HepG2 (cell line): ENCODE data around the gene ALLC. TPM values are rescaled to one million over a fixed set of nuclear protein-coding genes. Genes with fewer than 3 reads are reported as not detected.

Experiments
- ATAC-seq: fragments of 200-7000 bp; cut with Tn5 transposase; 3 replicates; pipeline ENCODE4 v1.9.1; 2020; ENCODE audit warnings: mild to moderate bottlenecking, moderate library complexity
- BruUV-seq: library from RNA; stranded (reverse); fragments of 400-500 nt; replicated peaks from 2 replicates; lab custom pipeline; 2021; lab: Mats Ljungman, UMichigan
- CTCF ChIA-PET: fragments of 300-600 bp; formaldehyde crosslinking; extraction: SDS; loops from one replicate; lab custom pipeline; 2021; ENCODE audit warnings: low total read pairs, inconsistent platforms, low intra/inter-chr PET ratio; lab: Yijun Ruan, JAX
- POLR2A ChIA-PET: fragments of 350-600 bp; sonication (Branson Sonifier 250); formaldehyde crosslinking; loops from one replicate; lab custom pipeline; 2020; ENCODE audit warnings: antibody characterized with exemption, inconsistent platforms; lab: Yijun Ruan, JAX
- DNase-seq: peaks from one replicate; pipeline ENCODE4 v3.0.0-alpha.2; 2015; ENCODE audit warnings: low spot score
- FAIRE-seq: peaks from 3 replicates; lab custom pipeline; 2011; peaks lifted over from hg19 to GRCh38; lab: Jason Lieb, UNC
- H2AFZ ChIP-seq: one replicate; pipeline ENCODE4 v1.6.1; 2011; ENCODE audit warnings: low read length, inconsistent platforms
- H3K27ac ChIP-seq: fragments of 300-600 bp; 3 replicates; pipeline ENCODE4 v1.8.0; 2011; ENCODE audit warnings: mixed run types, mild to moderate bottlenecking, mixed read lengths, low read length, inconsistent platforms; ENCODE audit not compliant: insufficient read depth; ENCODE audit errors: extremely low read length
- H3K27me3 ChIP-seq, 2 experiments: fragments of 200-600 bp in 1 of 2; 2 replicates in 1 of 2; 3 replicates in 1 of 2; pipeline versions ENCODE4 v1.6.0 to v1.8.0; 2011; ENCODE audit warnings: low read length in 2 of 2, mild to moderate bottlenecking in 2 of 2, moderate library complexity in 2 of 2, inconsistent platforms in 1 of 2; ENCODE audit not compliant: insufficient read depth in 2 of 2, control insufficient read depth in 1 of 2
- H3K36me3 ChIP-seq, 2 experiments: fragments of 200-600 bp in 1 of 2; replicated peaks in 1 of 2; 2 replicates in 1 of 2; 3 replicates in 1 of 2; pipeline versions ENCODE4 v1.5.1 to v1.8.0; 2011; ENCODE audit warnings: low read length in 2 of 2, inconsistent platforms in 1 of 2; ENCODE audit not compliant: insufficient read depth in 2 of 2, control insufficient read depth in 1 of 2
- H3K4me1 ChIP-seq: 2 replicates; pipeline ENCODE4 v1.5.1; 2012; ENCODE audit warnings: low read length, inconsistent platforms; ENCODE audit not compliant: insufficient read depth
- H3K4me2 ChIP-seq: 2 replicates; pipeline ENCODE4 v1.6.0; 2011; ENCODE audit warnings: low read depth, low read length, inconsistent platforms
- H3K4me3 ChIP-seq, 3 experiments: fragments of 200-600 bp in 1 of 3; sonication (generic), shearing (Covaris generic) in 1 of 3; replicated peaks in 1 of 3; 2 replicates each; pipeline ENCODE4 v1.5.1; 2011 to 2016; ENCODE audit warnings: low read length in 3 of 3, inconsistent platforms in 2 of 3, low read depth in 2 of 3, mild to moderate bottlenecking in 2 of 3, control low read depth in 1 of 3, mixed read lengths in 1 of 3; ENCODE audit not compliant: insufficient read depth in 1 of 3
- H3K79me2 ChIP-seq: one replicate; pipeline ENCODE4 v1.6.1; 2011; ENCODE audit warnings: low read length, inconsistent platforms; ENCODE audit not compliant: insufficient read depth
- H3K9ac ChIP-seq: 2 replicates; pipeline ENCODE4 v1.6.0; 2011; ENCODE audit warnings: mild to moderate bottlenecking, low read depth, low read length, inconsistent platforms; ENCODE audit not compliant: insufficient read depth
- H3K9me3 ChIP-seq: 2 replicates; pipeline ENCODE4 v1.5.1; 2012; ENCODE audit warnings: mild to moderate bottlenecking, low read length
- H4K20me1 ChIP-seq: 2 replicates; pipeline ENCODE4 v1.6.0; 2011; ENCODE audit warnings: inconsistent platforms, mild to moderate bottlenecking, low read length, moderate library complexity; ENCODE audit not compliant: insufficient read depth
- ARHGAP35 ChIP-seq: sonication (generic); formaldehyde crosslinking; IDR thresholded peaks from 2 replicates; pipeline ENCODE4 v1.9.0; 2022; ENCODE audit warnings: mild to moderate bottlenecking, inconsistent platforms, moderate library complexity, missing genetic modification reagents, borderline replicate concordance
- BRD4 ChIP-seq: sonication (generic); formaldehyde crosslinking; IDR thresholded peaks from 2 replicates; pipeline ENCODE4 v1.4.0; 2020; ENCODE audit warnings: missing genetic modification reagents
- HNF4G ChIP-seq, 2 experiments: sonication (generic) in 1 of 2; formaldehyde crosslinking in 1 of 2; IDR thresholded peaks; 2 replicates each; pipeline versions ENCODE4 v1.4.0 to v1.6.1; 2011 to 2020; ENCODE audit warnings: borderline replicate concordance in 2 of 2, low read depth in 2 of 2, mild to moderate bottlenecking in 2 of 2, low read length in 1 of 2, missing genetic modification reagents in 1 of 2, moderate library complexity in 1 of 2
- IKZF4 ChIP-seq: sonication (generic); formaldehyde crosslinking; IDR thresholded peaks from 2 replicates; pipeline ENCODE4 v1.5.1; 2020; ENCODE audit warnings: borderline replicate concordance, mild to moderate bottlenecking, low read depth, missing genetic modification reagents; ENCODE audit errors: not compliant biosample characterization
- KLF9 ChIP-seq: IDR thresholded peaks from 2 replicates; pipeline ENCODE4 v1.6.1; 2016; ENCODE audit warnings: low read depth
- MATR3 ChIP-seq: sonication (generic); formaldehyde crosslinking; IDR thresholded peaks from 2 replicates; pipeline ENCODE4 v1.4.0; 2020; ENCODE audit warnings: missing genetic modification reagents
- PPARG ChIP-seq: conservative IDR thresholded peaks from 2 replicates; pipeline ENCODE4 v1.6.1; 2016; ENCODE audit warnings: missing biosample characterization, missing genetic modification reagents
- RFX1 ChIP-seq: fragments of 450-650 bp; IDR thresholded peaks from 2 replicates; pipeline ENCODE4 v1.6.1; 2017
- SNAI1 ChIP-seq: sonication (generic); formaldehyde crosslinking; IDR thresholded peaks from 2 replicates; pipeline ENCODE4 v1.5.0; 2020; ENCODE audit warnings: mild to moderate bottlenecking, missing genetic modification reagents, borderline replicate concordance
- ZFP1 ChIP-seq: IDR thresholded peaks from 2 replicates; pipeline ENCODE4 v1.6.1; 2016
- ZNF354B ChIP-seq: sonication (generic); formaldehyde crosslinking; IDR thresholded peaks from 2 replicates; pipeline ENCODE4 v1.8.0; 2022; ENCODE audit warnings: mild to moderate bottlenecking, missing genetic modification reagents
- ZNF382 ChIP-seq: sonication (generic); formaldehyde crosslinking; IDR thresholded peaks from 2 replicates; pipeline ENCODE4 v1.5.0; 2020; ENCODE audit warnings: missing genetic modification reagents, mild to moderate bottlenecking, borderline replicate concordance
- ZNF546 ChIP-seq: sonication (generic); formaldehyde crosslinking; conservative IDR thresholded peaks from 2 replicates; pipeline ENCODE4 v1.8.1; 2023; ENCODE audit warnings: mild to moderate bottlenecking, missing genetic modification reagents
- ZNF549 ChIP-seq: sonication (generic); formaldehyde crosslinking; IDR thresholded peaks from 2 replicates; pipeline ENCODE4 v1.5.0; 2020; ENCODE audit warnings: missing genetic modification reagents
- ZNF567 ChIP-seq: sonication (generic); formaldehyde crosslinking; IDR thresholded peaks from 2 replicates; pipeline ENCODE4 v1.8.1; 2023; ENCODE audit warnings: mild to moderate bottlenecking, missing genetic modification reagents, borderline replicate concordance
- ZNF709 ChIP-seq: sonication (generic); formaldehyde crosslinking; IDR thresholded peaks from 2 replicates; pipeline ENCODE4 v1.5.0; 2020; ENCODE audit warnings: mild to moderate bottlenecking, missing genetic modification reagents
- ZNF747 ChIP-seq: sonication (generic); formaldehyde crosslinking; IDR thresholded peaks from 2 replicates; pipeline ENCODE4 v1.8.1; 2023; ENCODE audit warnings: missing genetic modification reagents, mild to moderate bottlenecking, borderline replicate concordance
- WGBS: methylation state at CpG from one replicate; pipeline ENCODE4 v1.1.6; 2017; ENCODE audit warnings: low lambda C conversion rate; 5-methylcytosine and 5-hydroxymethylcytosine counted together
- in situ Hi-C: cut with HindIII; loops from 2 replicates; pipeline ENCODE4 v1.10.0; 2017; ENCODE audit warnings: low pct_unique_long_range_greater_than_20kb; ENCODE audit not compliant: extremely low pct_ligation_motif_present
- intact Hi-C: fragments of 100-400 bp; cut with micrococcal nuclease; formaldehyde crosslinking; loops from one replicate; pipeline ENCODE4 v1.10.0; 2022; ENCODE audit not compliant: unreplicated experiment
- polyA plus RNA-seq, 8 experiments: library from polyadenylated mRNA; depleted of rRNA in 3 of 8; stranded (reverse) in 7 of 8; unstranded in 1 of 8; fragments of >200 nt; fragmentation: Illumina TruSeq in 4 of 8; extraction: Trizol in 4 of 8; gene quantifications; 2 replicates each; pipeline versions ENCODE4 v1.2.1 to v1.2.3, GENCODE V29; 2011 to 2016; ENCODE audit warnings: low read depth in 4 of 8, missing spikeins in 1 of 8, mixed read lengths in 1 of 8; ENCODE audit not compliant: insufficient read depth in 1 of 8
- total RNA-seq, 5 experiments: library from RNA; depleted of rRNA; stranded (reverse); fragments of >200 nt; fragmentation: Illumina TruSeq; extraction: Trizol; gene quantifications; 2 replicates each; pipeline ENCODE4 v1.2.3, GENCODE V29; 2016; ENCODE audit warnings: low read depth in 1 of 5
- TF ChIP-seq, protein P1 (sequence below): sonication (generic); formaldehyde crosslinking; conservative IDR thresholded peaks from 2 replicates; pipeline ENCODE4 v1.8.0; 2022; ENCODE audit warnings: missing genetic modification reagents
- TF ChIP-seq, protein P2 (sequence below): sonication (generic); formaldehyde crosslinking; IDR thresholded peaks from 2 replicates; pipeline ENCODE4 v1.4.0; 2020; ENCODE audit warnings: mild to moderate bottlenecking, missing genetic modification reagents

ALLC gene
- total and polyA plus RNA-seq, 2 of the 13 experiments (the other 11 are each of a cell fraction or from before 2014, with no cell fraction given): 0.08 to 0.11 TPM

DNA sequence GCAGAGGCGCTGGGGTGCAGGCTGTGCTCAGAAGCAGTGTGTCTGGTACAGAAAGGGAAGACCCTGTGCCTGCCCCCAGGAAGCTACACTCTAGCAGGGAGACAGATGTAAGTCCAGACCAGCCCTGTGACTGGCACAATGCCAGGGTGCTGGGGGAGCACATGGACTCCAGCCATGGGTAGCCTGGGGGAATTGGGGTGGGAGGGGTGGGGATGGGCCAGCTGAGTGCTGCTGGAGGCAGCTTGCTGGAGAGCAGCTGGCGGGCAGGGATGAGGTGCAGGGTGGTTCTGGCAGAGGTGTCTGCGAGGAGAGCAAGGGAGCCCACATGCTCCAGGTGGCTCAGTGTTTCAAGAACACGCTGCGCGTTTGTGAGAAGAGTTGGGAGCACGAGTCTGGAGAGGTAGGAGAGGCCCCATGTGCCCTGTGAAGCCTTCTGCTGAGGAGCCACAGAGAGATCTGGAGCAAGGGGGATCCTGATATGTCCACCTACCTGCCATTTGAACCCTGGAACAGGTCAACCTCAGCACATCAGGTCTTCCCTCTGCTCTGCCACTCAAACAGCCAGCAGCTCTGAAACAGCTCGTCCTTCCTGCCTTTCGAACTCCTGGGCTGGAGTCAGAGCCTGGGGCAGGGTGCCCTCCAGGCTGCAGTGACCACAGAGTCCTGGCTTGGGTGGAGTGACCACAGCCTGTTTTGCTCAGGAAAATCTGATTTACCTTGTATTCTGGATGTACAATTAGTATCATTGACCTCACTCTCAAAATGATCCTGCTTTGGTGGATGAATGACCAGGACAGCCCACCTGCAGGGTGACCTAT lies 15.1 kb downstream of the ALLC start (continued):
- TF ChIP-seq ZNF382 (CRISPR knock-in tag): no peak
- no peak for TF ChIP-seq ZNF709 (CRISPR knock-in tag)

DNA sequence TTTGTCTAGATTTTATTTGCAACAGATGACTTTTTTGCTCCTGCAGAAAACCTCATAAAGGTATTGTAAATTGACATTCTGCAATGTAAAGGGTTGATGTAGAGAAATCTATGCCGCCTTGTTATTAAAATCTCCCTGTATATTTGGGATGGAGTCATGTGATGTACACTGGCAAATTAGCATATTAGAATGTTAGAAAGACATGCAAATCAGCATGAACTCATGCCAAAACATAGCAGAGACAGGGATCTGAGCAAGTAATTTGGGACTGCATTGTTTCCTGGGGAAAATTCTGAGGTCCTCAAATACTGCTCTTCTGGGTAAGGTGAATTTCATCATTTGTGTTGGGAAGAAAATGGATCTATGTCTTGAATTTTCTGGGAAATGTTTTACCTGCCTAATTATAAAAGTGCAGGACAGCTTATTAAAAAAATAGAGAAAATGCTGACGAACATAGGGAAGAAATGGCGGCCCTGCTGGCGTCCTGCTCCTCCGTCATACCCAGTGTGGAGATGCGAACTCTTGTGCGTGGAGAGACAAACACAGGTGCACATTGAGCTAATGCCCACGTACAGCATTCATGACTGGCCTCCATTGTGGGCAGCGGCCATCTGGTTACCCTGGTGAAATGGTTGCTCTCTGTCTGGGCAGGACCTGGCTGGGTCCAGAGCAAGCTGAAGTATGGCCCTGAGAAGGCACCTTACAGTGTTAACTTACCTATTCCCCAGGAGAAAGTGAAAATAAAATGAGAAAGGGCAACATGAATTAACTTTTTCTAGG lies 16.3 kb downstream of the ALLC start:
- ATAC-seq (no peak), DNase-seq (no peak), FAIRE-seq (no peak)
- BruUV-seq: no TSS peak
- intact Hi-C loops (no loop called here), in situ Hi-C loops (no loop called here)
- Histone ChIP-seq H3K4me1 (peaks cover 13% of the 10 kb centered on the region), H3K27me3 (peaks cover 3 to 51% of the 10 kb centered on the region in 2 experiments; a peak in 3 of 5 replicates), H3K4me2 (no peak overlapping the region), H2AFZ (no peak overlapping the region), H3K9ac (no peak overlapping the region), H4K20me1 (no peaks in the 10 kb centered on the region), H3K79me2 (no peaks in the 10 kb centered on the region), H3K27ac (no peak overlapping the region), H3K36me3 (no peaks in the 10 kb centered on the region), H3K4me3 (no peak overlapping the region), H3K9me3 (no peaks in the 10 kb centered on the region)
- WGBS: 53% methylated on average over 9 of the region's 9 CpGs
- ChIA-PET CTCF (no interaction called here), POLR2A (no interaction called here)
- TF ChIP-seq ZNF549 (CRISPR knock-in tag) (no peak), ZNF354B (CRISPR knock-in tag) (no peak), ZNF546 (CRISPR knock-in tag) (no peak), IKZF4 (no peak), RFX1 (no peak), ZFP1 (no peak), MATR3 (CRISPR knock-in tag) (no peak), KLF9 (CRISPR knock-in tag) (no peak), ZNF567 (CRISPR knock-in tag) (no peak), ZNF747 (CRISPR knock-in tag) (no peak), ARHGAP35 (no peak), SNAI1 (no peak), BRD4 (CRISPR knock-in tag) (no peak), HNF4G (IDR thresholded peaks at IDR 0.05; ENCODE audit: borderline replicate concordance, low read depth, low read length) (no peak), HNF4G (CRISPR knock-in tag; IDR thresholded peaks at IDR 0.05; ENCODE audit: borderline replicate concordance, low read depth) (no peak), PPARG (CRISPR knock-in tag) (no peak)
- TF ChIP-seq, protein P1, sequence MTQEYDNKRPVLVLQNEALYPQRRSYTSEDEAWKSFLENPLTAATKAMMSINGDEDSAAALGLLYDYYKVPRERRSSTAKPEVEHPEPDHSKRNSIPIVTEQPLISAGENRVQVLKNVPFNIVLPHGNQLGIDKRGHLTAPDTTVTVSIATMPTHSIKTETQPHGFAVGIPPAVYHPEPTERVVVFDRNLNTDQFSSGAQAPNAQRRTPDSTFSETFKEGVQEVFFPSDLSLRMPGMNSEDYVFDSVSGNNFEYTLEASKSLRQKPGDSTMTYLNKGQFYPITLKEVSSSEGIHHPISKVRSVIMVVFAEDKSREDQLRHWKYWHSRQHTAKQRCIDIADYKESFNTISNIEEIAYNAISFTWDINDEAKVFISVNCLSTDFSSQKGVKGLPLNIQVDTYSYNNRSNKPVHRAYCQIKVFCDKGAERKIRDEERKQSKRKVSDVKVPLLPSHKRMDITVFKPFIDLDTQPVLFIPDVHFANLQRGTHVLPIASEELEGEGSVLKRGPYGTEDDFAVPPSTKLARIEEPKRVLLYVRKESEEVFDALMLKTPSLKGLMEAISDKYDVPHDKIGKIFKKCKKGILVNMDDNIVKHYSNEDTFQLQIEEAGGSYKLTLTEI (CRISPR knock-in tag): no peak
- TF ChIP-seq, protein P2, sequence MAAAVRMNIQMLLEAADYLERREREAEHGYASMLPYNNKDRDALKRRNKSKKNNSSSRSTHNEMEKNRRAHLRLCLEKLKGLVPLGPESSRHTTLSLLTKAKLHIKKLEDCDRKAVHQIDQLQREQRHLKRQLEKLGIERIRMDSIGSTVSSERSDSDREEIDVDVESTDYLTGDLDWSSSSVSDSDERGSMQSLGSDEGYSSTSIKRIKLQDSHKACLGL (CRISPR knock-in tag): no peak
